HG02973 (cell line): ENCODE data around the gene KCNA1.
"Not testable (repeated sequence)": the region's sequence is repeated elsewhere in the genome, so short reads cannot be mapped to it uniquely, and the experiment has no call there.

Source experiments
- ATAC-seq: cut with Tn5 transposase; IDR thresholded peaks from one replicate; pipeline ENCODE4 v1.9.1; 2021; ENCODE audit warnings: moderate library complexity; ENCODE audit not compliant: unreplicated experiment

The KCNA1 gene

GRCh38 chr12:4909734-4910501 is at the start of gene KCNA1:
TSS of gene KCNA1 (plus strand) at chr12:4909905. CDS start at chr12:4911379, 1,474 bp downstream.
- no peak for ATAC-seq

GRCh38 chr12:4860741-4861140 is 49.0 kb upstream of the KCNA1 start:
- no peak for ATAC-seq

GRCh38 chr12:4862809-4863208 is 46.9 kb upstream of the KCNA1 start:
- no peak for ATAC-seq

GRCh38 chr12:4864575-4864974 is 45.1 kb upstream of the KCNA1 start:
- ATAC-seq = no peak

- no peak for ATAC-seq
Observed at GRCh38 chr12:4865246-4865645, 44.5 kb upstream of the KCNA1 start.

- ATAC-seq = no peak
Observed at GRCh38 chr12:4866299-4866698, 43.4 kb upstream of the KCNA1 start.

GRCh38 chr12:4867384-4867783 is 42.3 kb upstream of the KCNA1 start:
- no peak for ATAC-seq

GRCh38 chr12:4870423-4870822 is 39.3 kb upstream of the KCNA1 start:
- no peak for ATAC-seq

- no peak for ATAC-seq
Observed at GRCh38 chr12:4871514-4871913, 38.2 kb upstream of the KCNA1 start.

GRCh38 chr12:4873947-4874346 is 35.8 kb upstream of the KCNA1 start:
- ATAC-seq = no peak

- no peak for ATAC-seq
Observed at GRCh38 chr12:4874671-4875070, 35.0 kb upstream of the KCNA1 start.

GRCh38 chr12:4879481-4879880 is 30.2 kb upstream of the KCNA1 start:
- ATAC-seq = not testable (repeated sequence)

- ATAC-seq = no peak
Observed at GRCh38 chr12:4881266-4882064, 28.2 kb upstream of the KCNA1 start.

GRCh38 chr12:4891866-4892265 is 17.8 kb upstream of the KCNA1 start:
- ATAC-seq = no peak

- no peak for ATAC-seq
Observed at GRCh38 chr12:4892418-4892817, 17.3 kb upstream of the KCNA1 start.

GRCh38 chr12:4894019-4894418 is 15.7 kb upstream of the KCNA1 start:
- ATAC-seq = no peak

GRCh38 chr12:4899364-4899763 is 10.3 kb upstream of the KCNA1 start:
- ATAC-seq = no peak

- ATAC-seq = no peak
Observed at GRCh38 chr12:4900327-4900726, 9.4 kb upstream of the KCNA1 start.

GRCh38 chr12:4905316-4905715 is 4.4 kb upstream of the KCNA1 start:
- ATAC-seq = no peak

- ATAC-seq = no peak
Observed at GRCh38 chr12:4908684-4909409, 858 bp upstream of the KCNA1 start.

- ATAC-seq = no peak
Observed at GRCh38 chr12:4909410-4909733, 333 bp upstream of the KCNA1 start.
